ENCODE measurements around the gene B3GNT2. TPM values are rescaled to one million over a fixed set of nuclear protein-coding genes. Genes with fewer than 3 reads are reported as not detected.
"Not testable (repeated sequence)": the region's sequence is repeated elsewhere in the genome, so short reads cannot be mapped to it uniquely, and the experiment has no call there.

Gene B3GNT2
- total RNA-seq, 3 donors from 2014 or later (not counting 1 experiment from before 2014, with no cell fraction given), result 51.9 to 68.0 (median 54.0) TPM

DNA sequence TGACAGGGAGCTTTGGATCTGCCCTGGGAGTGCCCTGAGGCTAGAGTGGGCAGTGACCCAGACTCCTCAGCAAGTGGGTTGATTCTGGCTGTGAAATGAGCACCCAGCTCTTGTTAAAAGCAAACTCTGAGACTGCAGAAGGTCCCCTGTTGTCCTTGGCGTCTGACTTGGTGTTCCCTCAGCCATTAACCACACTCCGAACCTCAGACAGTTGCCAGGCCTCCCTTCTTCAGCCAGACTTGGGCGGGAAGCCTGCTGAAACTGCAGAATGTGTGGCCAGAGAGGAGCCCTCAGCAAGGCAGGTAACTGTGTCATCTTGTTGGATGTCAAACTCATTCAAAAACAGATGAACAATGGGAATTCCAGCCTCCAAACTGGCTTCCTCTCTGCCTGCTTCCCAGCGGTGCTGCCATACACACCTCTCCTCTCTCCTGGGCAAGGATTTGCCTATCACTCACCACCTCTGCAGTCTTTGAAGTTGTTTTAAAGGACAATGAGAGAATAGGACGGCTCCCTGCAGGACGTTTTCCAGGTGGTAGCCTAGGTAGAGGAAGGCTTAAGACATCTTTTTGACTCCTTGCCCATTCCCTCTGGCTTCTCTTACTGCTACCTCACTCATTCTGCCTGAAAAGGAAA lies 38.9 kb upstream of the B3GNT2 start:
- TF ChIP-seq CTCF (IDR thresholded peaks at IDR 0.05), result no peak
- H3K27ac Mint-ChIP-seq, result no peak overlapping the region

GRCh38 chr2:62158444-62159121 lies 37.3 kb upstream of the B3GNT2 start:
- H3K27ac ChIP-seq (ENCODE audit: low read length), result no peak overlapping the region
- H3K4me3 ChIP-seq (ENCODE audit: low read length), result no peak overlapping the region
- DNase-seq (no peak), ATAC-seq (no peak)
- no peaks in the 10 kb centered on the region for H3K27me3 ChIP-seq (ENCODE audit: control insufficient read depth, insufficient read depth, low read length)
- H3K4me1 ChIP-seq (ENCODE audit: control insufficient read depth, insufficient read depth, low read length), result no peaks in the 10 kb centered on the region
- H3K9me3 ChIP-seq (ENCODE audit: control insufficient read depth, insufficient read depth, low read length), result peaks cover 3% of the 10 kb centered on the region
- no peak for TF ChIP-seq CTCF (IDR thresholded peaks at IDR 0.05)
- WGBS (ENCODE audit: insufficient coverage), result 96% methylated on average over 5 of the region's 9 CpGs
- no peaks in the 10 kb centered on the region for H3K36me3 ChIP-seq (ENCODE audit: control insufficient read depth, insufficient read depth, low read length)
- Mint-ChIP-seq H3K36me3 (no peaks in the 10 kb centered on the region), H3K4me3 (no peak overlapping the region), H3K27ac (no peak overlapping the region), H3K9me3 (no peaks in the 10 kb centered on the region), H3K27me3 (ENCODE audit: low read depth in 2 of 2) (no peaks in the 10 kb centered on the region), H3K4me1 (peaks cover 0 to 5% of the 10 kb centered on the region in 2 donors)
- intact Hi-C loops (cut with micrococcal nuclease), result no loop called here

More for the DNA sequence above, 38.9 kb upstream of the B3GNT2 start:
- Histone ChIP-seq H3K4me1 (ENCODE audit: control insufficient read depth, insufficient read depth, low read length) (no peaks in the 10 kb centered on the region), H3K36me3 (ENCODE audit: control insufficient read depth, insufficient read depth, low read length) (no peaks in the 10 kb centered on the region), H3K27me3 (ENCODE audit: control insufficient read depth, insufficient read depth, low read length) (no peaks in the 10 kb centered on the region), H3K9me3 (ENCODE audit: control insufficient read depth, insufficient read depth, low read length) (peaks cover 3% of the 10 kb centered on the region), H3K27ac (ENCODE audit: low read length) (no peak overlapping the region), H3K4me3 (ENCODE audit: low read length) (no peak overlapping the region)
- WGBS (ENCODE audit: insufficient coverage), result 80% methylated on average over 6 of the region's 6 CpGs
- Mint-ChIP-seq H3K36me3 (no peaks in the 10 kb centered on the region), H3K4me1 (peaks cover 0 to 5% of the 10 kb centered on the region in 2 donors), H3K4me3 (no peak overlapping the region), H3K27me3 (ENCODE audit: low read depth in 2 of 2) (no peaks in the 10 kb centered on the region), H3K9me3 (no peaks in the 10 kb centered on the region)
- no peak for DNase-seq
- ATAC-seq, result no peak
- intact Hi-C loops (cut with micrococcal nuclease), result no loop called here

- ATAC-seq; H3K4me3 ChIP-seq (ENCODE audit: low read length); H3K9me3 ChIP-seq (ENCODE audit: control insufficient read depth, insufficient read depth, low read length); H3K4me1 Mint-ChIP-seq; H3K36me3 ChIP-seq (ENCODE audit: control insufficient read depth, insufficient read depth, low read length); H3K27me3 Mint-ChIP-seq (ENCODE audit: low read depth in 2 of 2); H3K36me3 Mint-ChIP-seq; H3K27ac ChIP-seq (ENCODE audit: low read length); H3K4me1 ChIP-seq (ENCODE audit: control insufficient read depth, insufficient read depth, low read length); H3K27ac Mint-ChIP-seq; H3K9me3 Mint-ChIP-seq; DNase-seq; H3K4me3 Mint-ChIP-seq; H3K27me3 ChIP-seq (ENCODE audit: control insufficient read depth, insufficient read depth, low read length); intact Hi-C loops (cut with micrococcal nuclease): not testable (repeated sequence)
- WGBS (ENCODE audit: insufficient coverage), result 98% methylated on average over 5 of the region's 9 CpGs
Observed at GRCh38 chr2:62160691-62161090, 35.2 kb upstream of the B3GNT2 start.

DNA sequence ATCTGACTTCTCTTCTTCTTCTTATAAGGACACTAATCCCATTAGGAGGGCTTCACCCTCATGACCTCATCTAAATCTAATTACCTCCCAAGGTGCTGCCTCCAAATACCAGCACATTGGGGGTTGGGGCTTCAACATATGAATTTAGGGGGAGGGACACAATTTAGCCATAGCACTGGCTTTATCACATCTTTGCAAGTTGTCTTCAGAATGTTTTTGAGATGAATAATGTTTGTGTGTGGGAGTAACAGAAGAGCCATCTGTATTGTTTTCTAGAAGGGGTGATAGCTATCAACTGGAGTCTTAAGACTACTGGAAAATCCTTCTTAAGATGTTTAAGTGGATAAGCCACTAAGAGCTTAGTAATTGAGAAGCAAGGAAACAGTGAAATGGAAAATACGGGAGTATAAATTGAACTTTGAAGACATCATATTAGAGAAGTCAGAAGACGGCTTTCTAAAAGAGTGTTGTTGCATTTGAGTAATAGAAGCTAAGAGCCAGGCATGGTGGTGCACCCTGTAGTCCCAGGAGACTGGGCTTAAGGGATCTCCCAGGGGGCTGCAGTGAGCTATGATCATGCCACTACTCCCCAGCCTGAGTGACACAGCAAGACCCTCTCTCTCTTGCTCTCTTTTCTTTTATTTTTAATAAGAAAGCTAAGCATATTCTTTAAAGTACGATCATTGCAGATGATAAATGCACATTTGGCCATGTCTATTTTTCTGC lies 32.6 kb upstream of the B3GNT2 start:
- Histone ChIP-seq H3K4me3 (ENCODE audit: low read length) (no peak overlapping the region), H3K9me3 (ENCODE audit: control insufficient read depth, insufficient read depth, low read length) (no peaks in the 10 kb centered on the region), H3K4me1 (ENCODE audit: control insufficient read depth, insufficient read depth, low read length) (no peaks in the 10 kb centered on the region), H3K27ac (ENCODE audit: low read length) (no peak overlapping the region), H3K27me3 (ENCODE audit: control insufficient read depth, insufficient read depth, low read length) (no peaks in the 10 kb centered on the region), H3K36me3 (ENCODE audit: control insufficient read depth, insufficient read depth, low read length) (no peaks in the 10 kb centered on the region)
- TF ChIP-seq CTCF (IDR thresholded peaks at IDR 0.05), result no peak
- peaks cover 0 to 5% of the 10 kb centered on the region in 2 donors for H3K4me1 Mint-ChIP-seq
- no peaks in the 10 kb centered on the region for H3K36me3 Mint-ChIP-seq
- intact Hi-C loops (cut with micrococcal nuclease), result no loop called here
- H3K4me3 Mint-ChIP-seq, result no peak overlapping the region
- H3K27me3 Mint-ChIP-seq (ENCODE audit: low read depth in 2 of 2), result no peaks in the 10 kb centered on the region
- no peak for ATAC-seq
- H3K27ac Mint-ChIP-seq, result no peak overlapping the region
- 90% methylated on average over 3 of the region's 3 CpGs for WGBS (ENCODE audit: insufficient coverage)
- no peaks in the 10 kb centered on the region for H3K9me3 Mint-ChIP-seq
- no peak for DNase-seq

All from natural killer cell (primary cell).